ENCODE results near the gene NXT1. TPM values are rescaled to one million over a fixed set of nuclear protein-coding genes. Genes with fewer than 3 reads are reported as not detected.

The NXT1 gene
- total and polyA plus RNA-seq, 10 of the 15 experiments (the other 5 are each of a cell fraction or from before 2014, with no cell fraction given) = 10.2 to 66.7 (median 44.0) TPM

DNA sequence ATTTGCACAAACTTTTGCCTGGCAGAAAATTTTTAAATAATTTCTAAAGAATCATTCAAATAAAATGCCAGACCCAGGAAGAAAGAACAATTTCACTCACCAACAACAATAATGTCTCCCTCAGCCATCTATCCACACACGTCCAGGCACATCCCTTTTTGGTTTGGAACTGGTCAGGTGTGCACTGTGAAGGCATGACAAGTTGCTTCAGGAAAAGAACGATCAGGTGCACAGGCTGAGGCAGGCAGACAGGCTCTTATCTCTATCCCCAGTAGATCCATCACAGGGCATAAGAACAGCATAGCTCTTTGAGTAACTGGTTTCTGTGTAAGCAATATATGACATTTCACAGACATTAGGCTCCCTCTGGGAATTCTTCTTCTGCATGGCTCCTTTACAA lies 18.1 kb upstream of the NXT1 start:
- Histone ChIP-seq H3K79me2 (ENCODE audit: control insufficient read depth, insufficient read depth, low read length) (no peaks in the 10 kb centered on the region), H3K4me1 (ENCODE audit: control insufficient read depth, insufficient read depth, low read length) (peaks cover 17% of the 10 kb centered on the region), H4K20me1 (ENCODE audit: control insufficient read depth, insufficient read depth) (no peaks in the 10 kb centered on the region; the same call in 1 of the 2 replicates), H3K36me3 (ENCODE audit: control insufficient read depth in 2 of 2, insufficient read depth in 2 of 2, low read length in 1 of 2) (no peaks in the 10 kb centered on the region), H3K4me2 (ENCODE audit: control insufficient read depth, insufficient read depth) (no peak overlapping the region), H3K27me3 (replicated peaks in 1 of 2; ENCODE audit: control insufficient read depth in 2 of 2, insufficient read depth in 2 of 2, low read length in 1 of 2) (no peaks in the 10 kb centered on the region), H3K9me3 (replicated peaks; ENCODE audit: control insufficient read depth, insufficient read depth, low read length) (no peaks in the 10 kb centered on the region; the same call in 1 of the 3 replicates), H3K4me3 (no peak overlapping the region), H2AFZ (ENCODE audit: control insufficient read depth, low read depth, low read length) (no peak overlapping the region), H3K9ac (ENCODE audit: control insufficient read depth, insufficient read depth, low read length) (no peak overlapping the region), H3K27ac (ENCODE audit: control insufficient read depth, insufficient read depth) (no peak overlapping the region)
- 18% methylated on average over 2 of the region's 2 CpGs for WGBS (ENCODE audit: insufficient coverage, insufficient replicate concordance, low lambda C conversion rate, missing lambda C conversion rate)
- ChIA-PET POLR2A (interaction anchor here (0.5 kb wide), 1 partner anchor 89 kb away, joined by 3 read pairs; the partner anchor contains the start of gene NAPB), SMC1A (ENCODE audit: uncharacterized antibody, unreplicated experiment) (interaction anchor here (2.5 kb wide), 1 partner anchor 9 kb away, joined by 9 read pairs; no protein-coding TSS in a partner anchor), RAD21 (ENCODE audit: unreplicated experiment) (interaction anchor here (0.6 to 0.9 kb wide), 2 partner anchors 8 to 20 kb away, joined by 3 read pairs; no protein-coding TSS in a partner anchor), CTCF (interaction anchor here (1.7 kb wide), 1 partner anchor 17 kb away, joined by 6 read pairs; no protein-coding TSS in a partner anchor)
- ATAC-seq (no peak), DNase-seq (ENCODE audit: low read depth, low spot score) (no peak), FAIRE-seq (no peak)
- no TSS peak for BruUV-seq (replicated peaks)
- intact Hi-C loops (cut with micrococcal nuclease; ENCODE audit: unreplicated experiment) = no loop called here
- in situ Hi-C loops (cut with MboI) = no loop called here
- no peak for TF ChIP-seq MYC (IDR thresholded peaks at IDR 0.05; ENCODE audit: insufficient read depth, insufficient read length, insufficient replicate concordance, low read length, severe bottlenecking)
- no peak for TF ChIP-seq RFX5 (IDR thresholded peaks at IDR 0.05; ENCODE audit: low read depth, low read length)
- no peak for TF ChIP-seq SUPT20H (IDR thresholded peaks at IDR 0.05; ENCODE audit: borderline replicate concordance, control insufficient read depth, low read depth, low read length)
- TF ChIP-seq, protein P1, sequence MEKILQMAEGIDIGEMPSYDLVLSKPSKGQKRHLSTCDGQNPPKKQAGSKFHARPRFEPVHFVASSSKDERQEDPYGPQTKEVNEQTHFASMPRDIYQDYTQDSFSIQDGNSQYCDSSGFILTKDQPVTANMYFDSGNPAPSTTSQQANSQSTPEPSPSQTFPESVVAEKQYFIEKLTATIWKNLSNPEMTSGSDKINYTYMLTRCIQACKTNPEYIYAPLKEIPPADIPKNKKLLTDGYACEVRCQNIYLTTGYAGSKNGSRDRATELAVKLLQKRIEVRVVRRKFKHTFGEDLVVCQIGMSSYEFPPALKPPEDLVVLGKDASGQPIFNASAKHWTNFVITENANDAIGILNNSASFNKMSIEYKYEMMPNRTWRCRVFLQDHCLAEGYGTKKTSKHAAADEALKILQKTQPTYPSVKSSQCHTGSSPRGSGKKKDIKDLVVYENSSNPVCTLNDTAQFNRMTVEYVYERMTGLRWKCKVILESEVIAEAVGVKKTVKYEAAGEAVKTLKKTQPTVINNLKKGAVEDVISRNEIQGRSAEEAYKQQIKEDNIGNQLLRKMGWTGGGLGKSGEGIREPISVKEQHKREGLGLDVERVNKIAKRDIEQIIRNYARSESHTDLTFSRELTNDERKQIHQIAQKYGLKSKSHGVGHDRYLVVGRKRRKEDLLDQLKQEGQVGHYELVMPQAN (conservative IDR thresholded peaks at IDR 0.05) = no peak
- TF ChIP-seq CEBPB (IDR thresholded peaks at IDR 0.05; ENCODE audit: borderline replicate concordance in 1 of 2, low read depth in 2 of 2, low read length in 2 of 2) = no peak
- TF ChIP-seq, protein P2, sequence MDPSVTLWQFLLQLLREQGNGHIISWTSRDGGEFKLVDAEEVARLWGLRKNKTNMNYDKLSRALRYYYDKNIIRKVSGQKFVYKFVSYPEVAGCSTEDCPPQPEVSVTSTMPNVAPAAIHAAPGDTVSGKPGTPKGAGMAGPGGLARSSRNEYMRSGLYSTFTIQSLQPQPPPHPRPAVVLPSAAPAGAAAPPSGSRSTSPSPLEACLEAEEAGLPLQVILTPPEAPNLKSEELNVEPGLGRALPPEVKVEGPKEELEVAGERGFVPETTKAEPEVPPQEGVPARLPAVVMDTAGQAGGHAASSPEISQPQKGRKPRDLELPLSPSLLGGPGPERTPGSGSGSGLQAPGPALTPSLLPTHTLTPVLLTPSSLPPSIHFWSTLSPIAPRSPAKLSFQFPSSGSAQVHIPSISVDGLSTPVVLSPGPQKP (IDR thresholded peaks at IDR 0.05; ENCODE audit: low read depth, low read length) = no peak
- TF ChIP-seq ZNF384 (IDR thresholded peaks at IDR 0.05; ENCODE audit: borderline replicate concordance, low read depth, low read length) = no peak
- no peak for TF ChIP-seq BHLHE40 (IDR thresholded peaks at IDR 0.05; ENCODE audit: borderline replicate concordance in 1 of 2, low read depth in 2 of 2, low read length in 1 of 2)
- TF ChIP-seq, protein P3, sequence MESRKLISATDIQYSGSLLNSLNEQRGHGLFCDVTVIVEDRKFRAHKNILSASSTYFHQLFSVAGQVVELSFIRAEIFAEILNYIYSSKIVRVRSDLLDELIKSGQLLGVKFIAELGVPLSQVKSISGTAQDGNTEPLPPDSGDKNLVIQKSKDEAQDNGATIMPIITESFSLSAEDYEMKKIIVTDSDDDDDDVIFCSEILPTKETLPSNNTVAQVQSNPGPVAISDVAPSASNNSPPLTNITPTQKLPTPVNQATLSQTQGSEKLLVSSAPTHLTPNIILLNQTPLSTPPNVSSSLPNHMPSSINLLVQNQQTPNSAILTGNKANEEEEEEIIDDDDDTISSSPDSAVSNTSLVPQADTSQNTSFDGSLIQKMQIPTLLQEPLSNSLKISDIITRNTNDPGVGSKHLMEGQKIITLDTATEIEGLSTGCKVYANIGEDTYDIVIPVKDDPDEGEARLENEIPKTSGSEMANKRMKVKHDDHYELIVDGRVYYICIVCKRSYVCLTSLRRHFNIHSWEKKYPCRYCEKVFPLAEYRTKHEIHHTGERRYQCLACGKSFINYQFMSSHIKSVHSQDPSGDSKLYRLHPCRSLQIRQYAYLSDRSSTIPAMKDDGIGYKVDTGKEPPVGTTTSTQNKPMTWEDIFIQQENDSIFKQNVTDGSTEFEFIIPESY (IDR thresholded peaks at IDR 0.05) = no peak
- TF ChIP-seq, protein P4, sequence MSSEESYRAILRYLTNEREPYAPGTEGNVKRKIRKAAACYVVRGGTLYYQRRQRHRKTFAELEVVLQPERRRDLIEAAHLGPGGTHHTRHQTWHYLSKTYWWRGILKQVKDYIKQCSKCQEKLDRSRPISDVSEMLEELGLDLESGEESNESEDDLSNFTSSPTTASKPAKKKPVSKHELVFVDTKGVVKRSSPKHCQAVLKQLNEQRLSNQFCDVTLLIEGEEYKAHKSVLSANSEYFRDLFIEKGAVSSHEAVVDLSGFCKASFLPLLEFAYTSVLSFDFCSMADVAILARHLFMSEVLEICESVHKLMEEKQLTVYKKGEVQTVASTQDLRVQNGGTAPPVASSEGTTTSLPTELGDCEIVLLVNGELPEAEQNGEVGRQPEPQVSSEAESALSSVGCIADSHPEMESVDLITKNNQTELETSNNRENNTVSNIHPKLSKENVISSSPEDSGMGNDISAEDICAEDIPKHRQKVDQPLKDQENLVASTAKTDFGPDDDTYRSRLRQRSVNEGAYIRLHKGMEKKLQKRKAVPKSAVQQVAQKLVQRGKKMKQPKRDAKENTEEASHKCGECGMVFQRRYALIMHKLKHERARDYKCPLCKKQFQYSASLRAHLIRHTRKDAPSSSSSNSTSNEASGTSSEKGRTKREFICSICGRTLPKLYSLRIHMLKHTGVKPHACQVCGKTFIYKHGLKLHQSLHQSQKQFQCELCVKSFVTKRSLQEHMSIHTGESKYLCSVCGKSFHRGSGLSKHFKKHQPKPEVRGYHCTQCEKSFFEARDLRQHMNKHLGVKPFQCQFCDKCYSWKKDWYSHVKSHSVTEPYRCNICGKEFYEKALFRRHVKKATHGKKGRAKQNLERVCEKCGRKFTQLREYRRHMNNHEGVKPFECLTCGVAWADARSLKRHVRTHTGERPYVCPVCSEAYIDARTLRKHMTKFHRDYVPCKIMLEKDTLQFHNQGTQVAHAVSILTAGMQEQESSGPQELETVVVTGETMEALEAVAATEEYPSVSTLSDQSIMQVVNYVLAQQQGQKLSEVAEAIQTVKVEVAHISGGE (CRISPR knock-in tag; IDR thresholded peaks at IDR 0.05) = no peak
- no peak for TF ChIP-seq SRF (IDR thresholded peaks at IDR 0.05; ENCODE audit: low read depth in 2 of 2, low read length in 2 of 2)
- TF ChIP-seq SMAD1 (IDR thresholded peaks at IDR 0.05; ENCODE audit: low read depth, partially characterized antibody) = no peak
- no peak for TF ChIP-seq IRF4 (IDR thresholded peaks at IDR 0.05; ENCODE audit: low read depth, low read length)
- no peak for TF ChIP-seq CHD4 (IDR thresholded peaks at IDR 0.05)
- no peak for TF ChIP-seq SREBF1 (IDR thresholded peaks at IDR 0.05; ENCODE audit: low read length)

All from GM12878 (cell line).